PC-9 (cell line): ENCODE measurements around the gene JMJD1C. TPM values are rescaled to one million over a fixed set of nuclear protein-coding genes. Genes with fewer than 3 reads are reported as not detected.

Experiments used
- BruUV-seq: library from RNA; stranded (reverse); fragments of 400-500 nt; replicated peaks from 2 replicates; lab custom pipeline; 2021; lab: Mats Ljungman, UMichigan
- CTCF ChIA-PET: fragments of 300-600 bp; sonication (Branson Sonifier 250); formaldehyde crosslinking; loops from one replicate; lab custom pipeline; 2022; ENCODE audit warnings: antibody characterized with exemption; lab: Charles Lee
- POLR2A ChIA-PET: fragments of 300-600 bp; sonication (Branson Sonifier 250); formaldehyde crosslinking; loops from one replicate; lab custom pipeline; 2022; ENCODE audit warnings: antibody characterized with exemption; ENCODE audit not compliant: unreplicated experiment; lab: Charles Lee
- DNase-seq, 2 experiments: peaks; one replicate each; pipeline versions ENCODE4 v3.0.0 to v3.0.0-alpha.2; 2015 to 2022; ENCODE audit warnings: mixed read lengths in 1 of 2
- H2AFZ ChIP-seq: fragments of 200-600 bp; sonication (generic); 2 replicates; pipeline ENCODE4 v1.8.1; 2017; ENCODE audit warnings: antibody characterized with exemption
- H3F3A ChIP-seq: fragments of 200-600 bp; sonication (generic); 2 replicates; pipeline ENCODE4 v1.8.1; 2017; ENCODE audit warnings: antibody characterized with exemption, mild to moderate bottlenecking, low read depth; ENCODE audit not compliant: insufficient read depth
- H3K27ac ChIP-seq: fragments of 200-600 bp; sonication (generic); 2 replicates; pipeline ENCODE4 v1.6.1; 2016; ENCODE audit warnings: mixed run types
- H3K27me3 ChIP-seq: fragments of 200-600 bp; sonication (generic); 2 replicates; pipeline ENCODE4 v1.6.1; 2016; ENCODE audit warnings: low read depth, mixed run types; ENCODE audit not compliant: insufficient read depth
- H3K36me3 ChIP-seq: fragments of 200-600 bp; sonication (generic); 2 replicates; pipeline ENCODE4 v1.6.1; 2016; ENCODE audit warnings: low read depth, mixed run types
- H3K4me1 ChIP-seq: fragments of 200-600 bp; sonication (generic); replicated peaks from 2 replicates; pipeline ENCODE4 v1.6.1; 2016; ENCODE audit warnings: mixed run types; ENCODE audit not compliant: insufficient read depth
- H3K4me2 ChIP-seq: fragments of 200-600 bp; sonication (generic); 2 replicates; pipeline ENCODE4 v1.6.1; 2017; ENCODE audit warnings: mixed run types
- H3K4me3 ChIP-seq: fragments of 200-600 bp; sonication (generic); 2 replicates; pipeline ENCODE4 v1.6.1; 2016; ENCODE audit warnings: mixed run types
- H3K79me2 ChIP-seq: fragments of 200-600 bp; sonication (generic); 2 replicates; pipeline ENCODE4 v1.6.1; 2017; ENCODE audit warnings: low read depth, mixed run types
- H3K9me2 ChIP-seq: fragments of 200-600 bp; sonication (generic); 2 replicates; pipeline ENCODE4 v1.8.1; 2017; ENCODE audit warnings: mild to moderate bottlenecking; ENCODE audit not compliant: insufficient read depth
- H3K9me3 ChIP-seq: fragments of 200-600 bp; sonication (generic); 2 replicates; pipeline ENCODE4 v1.8.1; 2016; ENCODE audit warnings: low read depth; ENCODE audit not compliant: insufficient read depth
- H4K20me1 ChIP-seq: fragments of 200-600 bp; sonication (generic); 2 replicates; pipeline ENCODE4 v1.8.1; 2017; ENCODE audit not compliant: insufficient read depth
- EZH2 ChIP-seq: fragments of 200-600 bp; sonication (generic); IDR thresholded peaks from 2 replicates; pipeline ENCODE4 v1.8.0; 2017; ENCODE audit warnings: antibody characterized with exemption, low read depth
- intact Hi-C: fragments of 100-400 bp; cut with micrococcal nuclease; formaldehyde crosslinking; loops from one replicate; pipeline ENCODE4 v1.10.0; 2022; ENCODE audit not compliant: unreplicated experiment
- total RNA-seq: library from RNA; stranded (reverse); gene quantifications from 2 replicates; pipeline ENCODE4 v1.2.3, GENCODE V29; 2021
- TF ChIP-seq, protein P1 (sequence below): fragments of 200-600 bp; sonication (generic); conservative IDR thresholded peaks from 2 replicates; pipeline ENCODE4 v1.6.1; 2017; ENCODE audit warnings: mixed run types, antibody characterized with exemption, mild to moderate bottlenecking, moderate library complexity

Gene JMJD1C
- total RNA-seq, 1 experiment from 2014 or later = 78.7 TPM

DNA sequence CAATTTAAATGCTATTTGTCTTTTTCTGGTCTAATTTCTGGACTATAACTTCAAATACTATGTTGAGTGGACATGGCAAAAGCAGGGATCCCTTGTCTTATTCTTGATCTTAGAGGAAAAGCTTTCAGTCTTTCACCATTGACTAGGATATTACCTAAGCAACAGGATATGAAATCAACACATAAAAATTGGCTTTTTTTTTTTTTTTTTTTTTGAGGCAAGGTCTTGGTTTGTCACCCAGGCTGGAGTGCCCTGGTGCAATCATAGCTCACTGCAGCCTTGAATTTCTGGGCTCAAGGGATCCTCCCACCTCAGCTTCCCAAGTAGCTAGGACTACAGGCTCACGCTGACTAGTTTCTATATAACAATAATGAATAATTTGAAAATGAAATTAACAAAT lies 90.8 kb downstream of the JMJD1C start:
- peaks cover 4% of the 10 kb centered on the region; the same call in 1 of the 2 replicates for H3F3A ChIP-seq
- no TSS peak for BruUV-seq
- POLR2A ChIA-PET = no interaction called here
- H3K27ac ChIP-seq = no peak overlapping the region
- no peak for TF ChIP-seq EZH2
- TF ChIP-seq, protein P1, sequence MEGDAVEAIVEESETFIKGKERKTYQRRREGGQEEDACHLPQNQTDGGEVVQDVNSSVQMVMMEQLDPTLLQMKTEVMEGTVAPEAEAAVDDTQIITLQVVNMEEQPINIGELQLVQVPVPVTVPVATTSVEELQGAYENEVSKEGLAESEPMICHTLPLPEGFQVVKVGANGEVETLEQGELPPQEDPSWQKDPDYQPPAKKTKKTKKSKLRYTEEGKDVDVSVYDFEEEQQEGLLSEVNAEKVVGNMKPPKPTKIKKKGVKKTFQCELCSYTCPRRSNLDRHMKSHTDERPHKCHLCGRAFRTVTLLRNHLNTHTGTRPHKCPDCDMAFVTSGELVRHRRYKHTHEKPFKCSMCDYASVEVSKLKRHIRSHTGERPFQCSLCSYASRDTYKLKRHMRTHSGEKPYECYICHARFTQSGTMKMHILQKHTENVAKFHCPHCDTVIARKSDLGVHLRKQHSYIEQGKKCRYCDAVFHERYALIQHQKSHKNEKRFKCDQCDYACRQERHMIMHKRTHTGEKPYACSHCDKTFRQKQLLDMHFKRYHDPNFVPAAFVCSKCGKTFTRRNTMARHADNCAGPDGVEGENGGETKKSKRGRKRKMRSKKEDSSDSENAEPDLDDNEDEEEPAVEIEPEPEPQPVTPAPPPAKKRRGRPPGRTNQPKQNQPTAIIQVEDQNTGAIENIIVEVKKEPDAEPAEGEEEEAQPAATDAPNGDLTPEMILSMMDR = no peak
- H3K9me2 ChIP-seq = no peaks in the 10 kb centered on the region
- H3K79me2 ChIP-seq = peaks cover 13% of the 10 kb centered on the region; the same call in 1 of the 2 replicates
- intact Hi-C loops = no loop called here
- H4K20me1 ChIP-seq = no peaks in the 10 kb centered on the region; the same call in 1 of the 2 replicates
- CTCF ChIA-PET = no interaction called here
- H3K4me1 ChIP-seq = no peaks in the 10 kb centered on the region
- H3K27me3 ChIP-seq = no peaks in the 10 kb centered on the region
- no peaks in the 10 kb centered on the region for H3K9me3 ChIP-seq
- no peak for DNase-seq
- H2AFZ ChIP-seq = no peak overlapping the region
- 0 out of 2 replicates have a peak, but pooled peaks cover 7% of the 10 kb centered on the region for H3K36me3 ChIP-seq
- no peak overlapping the region for H3K4me2 ChIP-seq
- H3K4me3 ChIP-seq = no peak overlapping the region

DNA sequence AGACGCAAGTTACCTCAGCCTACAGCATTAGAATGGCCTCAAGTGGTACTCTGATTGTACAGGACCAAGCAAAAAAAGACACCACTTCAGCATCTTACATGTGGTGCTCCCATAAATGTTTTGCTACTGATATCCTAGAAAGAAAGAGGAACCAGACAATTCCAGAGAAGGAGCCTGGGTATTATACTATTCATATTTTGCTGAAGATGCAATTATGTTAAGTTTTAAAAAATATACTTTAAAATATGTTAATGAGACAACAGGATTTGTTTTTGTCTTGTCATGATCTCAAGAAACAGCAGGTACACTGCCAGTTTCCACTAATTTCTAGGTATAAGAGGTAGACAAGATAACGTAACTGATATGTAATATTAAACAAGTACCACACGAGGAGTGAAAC lies 92.6 kb downstream of the JMJD1C start:
- no peak for DNase-seq
- ChIA-PET CTCF (no interaction called here), POLR2A (no interaction called here)
- no peaks in the 10 kb centered on the region for H3K4me1 ChIP-seq
- H3F3A ChIP-seq = no peaks in the 10 kb centered on the region
- no TSS peak for BruUV-seq
- no peak overlapping the region for H3K27ac ChIP-seq
- H3K9me3 ChIP-seq = no peaks in the 10 kb centered on the region
- H3K4me2 ChIP-seq = no peak overlapping the region
- no peaks in the 10 kb centered on the region for H3K9me2 ChIP-seq
- H2AFZ ChIP-seq = no peak overlapping the region
- H4K20me1 ChIP-seq = no peaks in the 10 kb centered on the region; the same call in 1 of the 2 replicates
- intact Hi-C loops = no loop called here
- no peaks in the 10 kb centered on the region for H3K27me3 ChIP-seq
- H3K36me3 ChIP-seq = 0 out of 2 replicates have a peak, but pooled peaks cover 3% of the 10 kb centered on the region
- H3K4me3 ChIP-seq = no peak overlapping the region
- no peak for TF ChIP-seq EZH2
- TF ChIP-seq, protein P1 = no peak
- peaks cover 18% of the 10 kb centered on the region; the same call in 1 of the 2 replicates for H3K79me2 ChIP-seq

DNA sequence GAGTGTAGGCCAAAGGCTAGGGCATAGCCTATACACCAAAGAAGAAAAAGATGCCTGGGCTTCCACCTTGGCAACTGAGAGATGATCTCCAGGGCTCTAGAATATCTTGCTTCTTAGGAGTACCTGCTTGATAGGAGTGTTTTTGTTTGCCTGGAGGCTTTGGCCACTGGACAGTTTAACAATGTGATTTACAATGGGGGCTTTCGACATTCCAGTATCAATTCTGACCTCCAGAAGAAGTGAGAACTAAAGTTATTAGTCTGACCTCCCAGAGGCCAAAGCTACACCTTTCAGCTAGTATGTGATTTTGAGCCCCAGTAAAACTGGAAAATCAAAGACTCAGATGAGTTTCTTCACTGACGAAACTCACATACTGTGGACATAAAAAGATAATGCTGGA lies 96.1 kb downstream of the JMJD1C start:
- no peak overlapping the region for H3K4me2 ChIP-seq
- H4K20me1 ChIP-seq = peaks cover 3% of the 10 kb centered on the region; the same call in 1 of the 2 replicates
- no peaks in the 10 kb centered on the region for H3K9me3 ChIP-seq
- H3K27me3 ChIP-seq = no peaks in the 10 kb centered on the region
- no peak overlapping the region for H3K27ac ChIP-seq
- H3F3A ChIP-seq = no peaks in the 10 kb centered on the region
- no peaks in the 10 kb centered on the region for H3K4me1 ChIP-seq
- no peaks in the 10 kb centered on the region for H3K9me2 ChIP-seq
- TF ChIP-seq EZH2 = no peak
- TF ChIP-seq, protein P1 = no peak
- no TSS peak for BruUV-seq
- intact Hi-C loops = no loop called here
- CTCF ChIA-PET = no interaction called here
- no peak for DNase-seq
- peaks cover 16% of the 10 kb centered on the region; the same call in 1 of the 2 replicates for H3K79me2 ChIP-seq
- no peak overlapping the region for H3K4me3 ChIP-seq
- POLR2A ChIA-PET = no interaction called here
- H2AFZ ChIP-seq = no peak overlapping the region
- no peaks in the 10 kb centered on the region for H3K36me3 ChIP-seq
